GM21360 (cell line): ENCODE data around the gene DEFB121.
"Not testable (repeated sequence)": the region's sequence is repeated elsewhere in the genome, so short reads cannot be mapped to it uniquely, and the experiment has no call there.

Experiments
- ATAC-seq: cut with Tn5 transposase; IDR thresholded peaks from one replicate; pipeline ENCODE4 v1.9.1; 2021; ENCODE audit warnings: mild to moderate bottlenecking, moderate library complexity; ENCODE audit not compliant: unreplicated experiment

Gene DEFB121

DNA sequence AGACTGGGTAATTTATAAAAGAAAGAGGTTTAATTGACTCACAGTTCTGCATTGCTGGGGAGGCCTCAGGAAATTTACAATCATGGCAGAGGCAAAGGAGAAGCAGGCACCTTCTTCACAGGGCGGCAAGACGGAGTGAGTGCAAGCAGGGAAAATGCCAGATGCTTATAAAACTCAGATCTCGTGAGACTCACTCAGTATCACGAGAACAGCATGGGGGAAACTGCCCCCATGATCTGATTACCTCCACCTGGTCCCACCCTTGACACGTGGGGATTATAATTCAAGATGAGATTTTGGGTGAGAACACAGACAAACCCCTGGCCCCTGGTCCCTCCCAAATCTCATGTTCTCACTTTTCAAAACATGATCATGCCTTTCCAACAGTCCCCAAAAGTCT, 41.7 kb downstream of the DEFB121 start:
- not testable (repeated sequence) for ATAC-seq

DNA sequence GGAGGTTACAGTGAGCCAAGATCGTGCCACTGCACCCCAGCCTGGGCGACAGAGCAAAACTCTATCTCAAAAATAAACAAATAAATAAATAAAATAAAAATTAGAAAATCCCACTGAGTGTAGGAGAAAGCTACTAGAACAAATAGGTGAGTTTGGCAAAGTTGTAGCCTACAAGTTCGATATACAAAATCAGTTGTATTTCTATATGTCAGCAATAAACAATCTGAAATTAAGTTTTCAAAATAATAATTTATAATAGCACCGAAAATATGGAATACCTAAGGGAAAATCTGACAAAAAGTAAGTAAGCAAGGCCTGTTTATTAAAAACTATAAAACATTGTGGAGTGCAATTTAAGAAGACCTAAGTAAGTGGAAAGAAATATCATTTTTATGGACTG, 42.7 kb downstream of the DEFB121 start:
- ATAC-seq = no peak

DNA sequence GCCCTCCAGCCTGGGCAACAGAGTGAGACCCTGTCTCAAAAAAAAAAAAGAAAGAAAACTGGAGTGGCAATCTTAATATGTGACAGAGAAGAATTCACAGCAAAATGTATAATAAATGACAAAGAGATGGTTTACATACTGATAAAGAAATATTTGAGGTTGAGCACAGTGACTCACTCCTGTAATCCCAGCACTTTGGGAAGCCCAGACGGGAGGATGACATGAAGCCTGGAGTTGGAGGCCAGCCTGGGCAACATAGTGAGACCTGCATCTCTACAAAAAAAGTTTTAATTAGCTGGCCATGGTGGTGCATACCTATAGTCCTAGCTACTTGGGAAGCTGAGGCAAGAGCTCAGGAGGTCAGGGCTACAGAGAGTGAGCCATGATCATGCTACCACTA, 50.0 kb downstream of the DEFB121 start:
- ATAC-seq = no peak
